SK-N-SH treated with all-trans-retinoic acid at 6 μM for 48 hours (cell line): ENCODE measurements around the gene FOXN3.

ENCODE experiments used
- ARNTL ChIP-seq: fragments of 450-650 bp; formaldehyde crosslinking; IDR thresholded peaks from 2 replicates; pipeline ENCODE4 v1.5.0; 2020; ENCODE audit warnings: low read depth, mild to moderate bottlenecking, moderate library complexity, borderline replicate concordance
- BACH2 ChIP-seq: fragments of 250-450 bp; sonication (Bioruptor Pico); IDR thresholded peaks from 2 replicates; pipeline ENCODE4 v1.9.0; 2021; ENCODE audit warnings: mild to moderate bottlenecking, borderline replicate concordance
- CREB5 ChIP-seq: fragments of 250-450 bp; sonication (Bioruptor Pico); IDR thresholded peaks from 2 replicates; pipeline ENCODE4 v1.5.1; 2020; ENCODE audit warnings: low read depth, mild to moderate bottlenecking, moderate library complexity
- CSRNP3 ChIP-seq: fragments of 250-450 bp; sonication (Bioruptor Pico); IDR thresholded peaks from 2 replicates; pipeline ENCODE4 v1.5.1; 2021; ENCODE audit warnings: mild to moderate bottlenecking, moderate library complexity
- GLIS3 ChIP-seq: fragments of 250-450 bp; sonication (Bioruptor Pico); IDR thresholded peaks from 2 replicates; pipeline ENCODE4 v1.5.0; 2020; ENCODE audit warnings: mild to moderate bottlenecking, moderate library complexity
- PATZ1 ChIP-seq: fragments of 250-450 bp; sonication (Bioruptor Pico); IDR thresholded peaks from 2 replicates; pipeline ENCODE4 v1.8.0; 2020; ENCODE audit warnings: mild to moderate bottlenecking, moderate library complexity, borderline replicate concordance
- RARB ChIP-seq: fragments of 250-450 bp; sonication (Bioruptor Pico); IDR thresholded peaks from 2 replicates; pipeline ENCODE4 v1.8.0; 2021; ENCODE audit warnings: mild to moderate bottlenecking, moderate library complexity
- TCF4 ChIP-seq: fragments of 250-450 bp; sonication (Bioruptor Pico); IDR thresholded peaks from 2 replicates; pipeline ENCODE4 v1.8.0; 2021; ENCODE audit warnings: mild to moderate bottlenecking, moderate library complexity, borderline replicate concordance
- TSHZ2 ChIP-seq: fragments of 250-450 bp; sonication (Bioruptor Pico); IDR thresholded peaks from 2 replicates; pipeline ENCODE4 v1.5.0; 2020; ENCODE audit warnings: mild to moderate bottlenecking, moderate library complexity
- ZC3H10 ChIP-seq: fragments of 250-450 bp; sonication (Bioruptor Pico); IDR thresholded peaks from 2 replicates; pipeline ENCODE4 v1.5.1; 2021; ENCODE audit warnings: mild to moderate bottlenecking, moderate library complexity
- ZFP3 ChIP-seq: fragments of 250-450 bp; sonication (Bioruptor Pico); IDR thresholded peaks from 2 replicates; pipeline ENCODE4 v1.5.0; 2020; ENCODE audit warnings: mild to moderate bottlenecking, moderate library complexity
- ZNF565 ChIP-seq: fragments of 450-650 bp; formaldehyde crosslinking; conservative IDR thresholded peaks from 2 replicates; pipeline ENCODE4 v1.5.0; 2020; ENCODE audit warnings: low read depth, mild to moderate bottlenecking, moderate library complexity
- TF ChIP-seq, protein P1 (sequence below): fragments of 250-450 bp; sonication (Bioruptor Pico); IDR thresholded peaks from 2 replicates; pipeline ENCODE4 v1.8.0; 2021; ENCODE audit warnings: low read depth, mild to moderate bottlenecking, moderate library complexity, borderline replicate concordance

DNA sequence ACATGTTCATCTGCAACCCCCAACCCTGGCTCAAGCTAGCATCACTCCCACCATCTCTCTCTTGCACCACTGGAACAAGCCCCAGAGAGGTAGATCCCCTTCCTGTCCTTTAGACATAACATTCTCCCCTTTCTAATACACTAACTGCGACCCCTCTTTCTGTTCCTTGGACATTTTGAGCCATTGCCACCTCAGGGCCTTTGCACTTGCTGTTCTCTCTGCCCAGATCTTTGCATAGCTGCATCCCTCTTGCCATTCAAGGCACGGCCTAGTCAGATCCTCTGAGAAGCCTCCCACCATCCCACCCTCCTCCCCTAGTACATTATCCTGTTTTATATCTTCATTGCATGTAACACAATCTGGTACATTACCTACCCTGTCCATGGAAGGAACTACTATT, 16.5 kb downstream of the FOXN3 start:
- TF ChIP-seq TCF4 (CRISPR knock-in tag) = no peak
- no peak for TF ChIP-seq ZC3H10
- no peak for TF ChIP-seq RARB (CRISPR knock-in tag)
- no peak for TF ChIP-seq TSHZ2 (CRISPR knock-in tag)
- TF ChIP-seq ZNF565 (CRISPR knock-in tag) = no peak
- TF ChIP-seq BACH2 = no peak
- no peak for TF ChIP-seq ZFP3 (CRISPR knock-in tag)
- TF ChIP-seq, protein P1, sequence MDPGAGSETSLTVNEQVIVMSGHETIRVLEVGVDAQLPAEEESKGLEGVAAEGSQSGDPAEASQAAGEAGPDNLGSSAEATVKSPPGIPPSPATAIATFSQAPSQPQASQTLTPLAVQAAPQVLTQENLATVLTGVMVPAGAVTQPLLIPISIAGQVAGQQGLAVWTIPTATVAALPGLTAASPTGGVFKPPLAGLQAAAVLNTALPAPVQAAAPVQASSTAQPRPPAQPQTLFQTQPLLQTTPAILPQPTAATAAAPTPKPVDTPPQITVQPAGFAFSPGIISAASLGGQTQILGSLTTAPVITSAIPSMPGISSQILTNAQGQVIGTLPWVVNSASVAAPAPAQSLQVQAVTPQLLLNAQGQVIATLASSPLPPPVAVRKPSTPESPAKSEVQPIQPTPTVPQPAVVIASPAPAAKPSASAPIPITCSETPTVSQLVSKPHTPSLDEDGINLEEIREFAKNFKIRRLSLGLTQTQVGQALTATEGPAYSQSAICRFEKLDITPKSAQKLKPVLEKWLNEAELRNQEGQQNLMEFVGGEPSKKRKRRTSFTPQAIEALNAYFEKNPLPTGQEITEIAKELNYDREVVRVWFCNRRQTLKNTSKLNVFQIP = no peak
- no peak for TF ChIP-seq PATZ1 (CRISPR knock-in tag)
- TF ChIP-seq ARNTL (CRISPR knock-in tag) = no peak
- no peak for TF ChIP-seq CREB5 (CRISPR knock-in tag)
- TF ChIP-seq CSRNP3 = no peak
- TF ChIP-seq GLIS3 = no peak
